ENCODE data around the gene EFCAB6.

The EFCAB6 gene

GRCh38 chr22:43824724-43825420 lies 12.8 kb upstream of the EFCAB6 start:
- H3K4me3 ChIP-seq (ENCODE audit: low read depth, low read length), result no peak overlapping the region
- TF ChIP-seq, protein P1, sequence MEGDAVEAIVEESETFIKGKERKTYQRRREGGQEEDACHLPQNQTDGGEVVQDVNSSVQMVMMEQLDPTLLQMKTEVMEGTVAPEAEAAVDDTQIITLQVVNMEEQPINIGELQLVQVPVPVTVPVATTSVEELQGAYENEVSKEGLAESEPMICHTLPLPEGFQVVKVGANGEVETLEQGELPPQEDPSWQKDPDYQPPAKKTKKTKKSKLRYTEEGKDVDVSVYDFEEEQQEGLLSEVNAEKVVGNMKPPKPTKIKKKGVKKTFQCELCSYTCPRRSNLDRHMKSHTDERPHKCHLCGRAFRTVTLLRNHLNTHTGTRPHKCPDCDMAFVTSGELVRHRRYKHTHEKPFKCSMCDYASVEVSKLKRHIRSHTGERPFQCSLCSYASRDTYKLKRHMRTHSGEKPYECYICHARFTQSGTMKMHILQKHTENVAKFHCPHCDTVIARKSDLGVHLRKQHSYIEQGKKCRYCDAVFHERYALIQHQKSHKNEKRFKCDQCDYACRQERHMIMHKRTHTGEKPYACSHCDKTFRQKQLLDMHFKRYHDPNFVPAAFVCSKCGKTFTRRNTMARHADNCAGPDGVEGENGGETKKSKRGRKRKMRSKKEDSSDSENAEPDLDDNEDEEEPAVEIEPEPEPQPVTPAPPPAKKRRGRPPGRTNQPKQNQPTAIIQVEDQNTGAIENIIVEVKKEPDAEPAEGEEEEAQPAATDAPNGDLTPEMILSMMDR (IDR thresholded peaks at IDR 0.05; ENCODE audit: borderline replicate concordance, insufficient read depth, low read depth, low read length), result no peak

DNA sequence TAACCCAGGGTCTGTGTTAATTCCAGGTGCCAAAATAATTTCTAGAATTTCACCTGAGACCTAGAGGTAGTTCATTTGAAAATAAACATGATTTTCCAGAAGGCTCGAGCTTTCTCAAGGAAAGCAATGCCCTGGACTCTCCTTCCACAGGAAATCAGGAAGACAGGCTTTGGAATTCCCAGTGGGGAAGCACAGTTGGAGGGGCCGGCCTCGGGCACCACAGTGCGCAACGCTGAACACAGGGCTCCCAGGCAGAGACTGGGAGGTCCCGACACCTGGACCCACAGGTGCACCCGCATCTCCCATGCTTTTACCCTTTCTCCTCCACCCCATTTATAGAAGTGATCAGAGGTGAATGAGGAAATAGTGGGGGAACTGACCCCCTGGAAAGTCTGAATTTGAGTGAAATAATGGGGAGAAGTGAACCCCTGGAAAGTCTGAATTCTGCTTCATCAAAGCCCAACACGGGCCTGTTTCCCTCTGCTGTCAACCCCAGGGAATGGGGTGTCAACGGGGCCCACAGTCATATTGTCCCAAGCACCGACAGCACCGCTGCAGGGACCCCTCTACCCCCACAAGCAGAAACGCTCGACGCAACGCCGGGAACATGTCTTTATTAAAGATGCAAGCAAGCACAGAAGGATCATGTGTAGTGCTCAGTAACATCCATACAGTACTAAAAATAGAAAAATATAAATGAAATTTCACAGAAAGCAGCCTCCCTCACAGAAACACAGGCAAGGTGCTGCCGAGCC lies 12.0 kb upstream of the EFCAB6 start:
- no peak overlapping the region for H3K4me3 ChIP-seq (ENCODE audit: low read depth, low read length)
- TF ChIP-seq, protein P1 (IDR thresholded peaks at IDR 0.05; ENCODE audit: borderline replicate concordance, insufficient read depth, low read depth, low read length), result no peak

GRCh38 chr22:43823353-43823908 lies 11.3 kb upstream of the EFCAB6 start:
- TF ChIP-seq, protein P1 (IDR thresholded peaks at IDR 0.05; ENCODE audit: borderline replicate concordance, insufficient read depth, low read depth, low read length), result no peak
- no peak overlapping the region for H3K4me3 ChIP-seq (ENCODE audit: low read depth, low read length)

GRCh38 chr22:43821606-43822425 lies 9.7 kb upstream of the EFCAB6 start:
- TF ChIP-seq, protein P1 (IDR thresholded peaks at IDR 0.05; ENCODE audit: borderline replicate concordance, insufficient read depth, low read depth, low read length), result no peak
- H3K4me3 ChIP-seq (ENCODE audit: low read depth, low read length), result no peak overlapping the region

GRCh38 chr22:43820651-43821305 lies 8.7 kb upstream of the EFCAB6 start:
- TF ChIP-seq, protein P1 (IDR thresholded peaks at IDR 0.05; ENCODE audit: borderline replicate concordance, insufficient read depth, low read depth, low read length), result no peak
- no peak overlapping the region for H3K4me3 ChIP-seq (ENCODE audit: low read depth, low read length)

DNA sequence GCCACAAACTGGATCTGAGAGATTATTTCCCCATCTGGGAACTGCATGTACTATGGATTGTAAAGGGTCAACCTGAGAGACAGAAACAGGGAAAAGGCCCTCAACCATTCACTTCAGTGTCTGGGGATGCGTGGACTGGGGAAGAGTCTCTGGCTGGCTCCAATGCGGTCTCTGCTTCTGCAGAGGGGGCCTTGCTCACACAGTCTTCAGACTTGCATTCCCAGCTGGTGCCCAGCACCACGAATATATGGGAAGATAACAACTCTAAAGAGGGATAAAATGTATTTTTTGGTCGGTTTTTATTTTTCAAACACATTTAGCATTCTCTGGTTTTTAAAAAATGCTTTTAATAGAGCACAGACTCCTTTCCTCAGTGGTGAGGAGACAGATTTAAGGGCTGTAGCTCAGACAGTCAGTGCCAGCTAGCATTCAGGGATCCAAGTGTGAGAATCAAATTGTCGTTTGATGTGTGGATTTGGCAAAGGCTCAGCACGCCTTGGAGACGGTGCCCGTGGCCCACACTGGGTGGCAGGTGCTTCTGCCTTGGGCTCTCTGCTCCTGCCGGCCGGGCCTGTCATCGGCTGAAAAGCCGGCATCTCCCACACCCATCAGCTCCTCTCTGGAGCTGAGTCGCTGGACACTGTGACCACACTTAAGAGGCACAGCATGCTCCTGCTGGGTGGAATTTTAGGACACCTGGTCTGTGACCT lies 8.0 kb upstream of the EFCAB6 start:
- H3K4me3 ChIP-seq (ENCODE audit: low read depth, low read length), result no peak overlapping the region
- TF ChIP-seq, protein P1 (IDR thresholded peaks at IDR 0.05; ENCODE audit: borderline replicate concordance, insufficient read depth, low read depth, low read length), result no peak
